MM.1S (cell line): ENCODE measurements around the gene ZCCHC2.

ENCODE experiments used
- DNase-seq: peaks from one replicate; pipeline ENCODE4 v3.0.0-alpha.2; 2015
- H2AFZ ChIP-seq: fragments of 300-600 bp; sonication (generic); 2 replicates; pipeline ENCODE4 v1.6.0; 2016; ENCODE audit warnings: antibody characterized with exemption, low read length
- H3F3A ChIP-seq: fragments of 300-600 bp; sonication (generic); 2 replicates; pipeline ENCODE4 v1.6.1; 2016; ENCODE audit warnings: mild to moderate bottlenecking, antibody characterized with exemption, low read length, moderate library complexity, mixed read lengths; ENCODE audit not compliant: insufficient read depth
- H3K27ac ChIP-seq: fragments of 300-600 bp; sonication (generic); 2 replicates; pipeline ENCODE4 v1.5.1; 2016; ENCODE audit warnings: mild to moderate bottlenecking, low read length
- H3K27me3 ChIP-seq: fragments of 300-600 bp; sonication (generic); replicated peaks from 2 replicates; pipeline ENCODE4 v1.6.0; 2016; ENCODE audit warnings: low read length; ENCODE audit not compliant: insufficient read depth
- H3K36me3 ChIP-seq: fragments of 300-600 bp; sonication (generic); replicated peaks from 2 replicates; pipeline ENCODE4 v1.6.1; 2016; ENCODE audit warnings: mild to moderate bottlenecking, low read length, mixed read lengths; ENCODE audit not compliant: insufficient read depth
- H3K4me1 ChIP-seq: fragments of 300-600 bp; sonication (generic); 2 replicates; pipeline ENCODE4 v1.6.1; 2016; ENCODE audit warnings: low read length, mixed read lengths
- H3K4me2 ChIP-seq: fragments of 300-600 bp; sonication (generic); 2 replicates; pipeline ENCODE4 v1.6.0; 2016; ENCODE audit warnings: low read depth, low read length
- H3K4me3 ChIP-seq: fragments of 300-600 bp; sonication (generic); 2 replicates; pipeline ENCODE4 v1.5.1; 2016; ENCODE audit warnings: low read length, mixed read lengths
- H3K79me2 ChIP-seq: fragments of 300-600 bp; sonication (generic); 2 replicates; pipeline ENCODE4 v1.6.1; 2016; ENCODE audit warnings: mixed run types, low read length, mixed read lengths
- H3K9ac ChIP-seq: fragments of 300-600 bp; sonication (generic); 2 replicates; pipeline ENCODE4 v1.6.1; 2016; ENCODE audit warnings: low read length, mixed read lengths
- H3K9me2 ChIP-seq: fragments of 300-600 bp; sonication (generic); replicated peaks from 2 replicates; pipeline ENCODE4 v1.6.1; 2016; ENCODE audit warnings: mild to moderate bottlenecking, low read length, mixed read lengths; ENCODE audit not compliant: insufficient read depth
- H3K9me3 ChIP-seq: fragments of 300-600 bp; sonication (generic); replicated peaks from 2 replicates; pipeline ENCODE4 v1.6.1; 2016; ENCODE audit warnings: mild to moderate bottlenecking, low read length, mixed read lengths; ENCODE audit not compliant: insufficient read depth
- H4K20me1 ChIP-seq: fragments of 300-600 bp; sonication (generic); 2 replicates; pipeline ENCODE4 v1.6.1; 2016; ENCODE audit warnings: mild to moderate bottlenecking, low read length, moderate library complexity, mixed read lengths; ENCODE audit not compliant: insufficient read depth
- EZH2 ChIP-seq: fragments of 300-600 bp; sonication (generic); optimal IDR thresholded peaks from 2 replicates; pipeline ENCODE3; 2017; ENCODE audit warnings: low read depth, mild to moderate bottlenecking, antibody characterized with exemption, low read length, mixed read lengths
- EZH2phosphoT487 ChIP-seq: fragments of 300-600 bp; sonication (generic); IDR thresholded peaks from 2 replicates; pipeline ENCODE4 v1.6.1; 2018; ENCODE audit warnings: antibody characterized with exemption, low read length
- TF ChIP-seq, protein P1 (sequence below): fragments of 300-600 bp; sonication (generic); IDR thresholded peaks from 2 replicates; pipeline ENCODE4 v1.5.1; 2016; ENCODE audit warnings: antibody characterized with exemption, low read length, mixed read lengths

The ZCCHC2 gene

GRCh38 chr18:62509779-62510178, 13.0 kb upstream of the ZCCHC2 start:
- Histone ChIP-seq H3K4me3 (no peak overlapping the region), H3K9me2 (no peaks in the 10 kb centered on the region), H3K79me2 (no peaks in the 10 kb centered on the region), H3F3A (peaks cover 10% of the 10 kb centered on the region), H3K4me1 (peaks cover 10% of the 10 kb centered on the region), H4K20me1 (peaks cover 10% of the 10 kb centered on the region), H3K4me2 (no peak overlapping the region), H3K9ac (no peak overlapping the region), H3K27ac (no peak overlapping the region), H3K36me3 (no peaks in the 10 kb centered on the region), H3K9me3 (0 out of 2 replicates have a peak, but pooled peaks cover 2% of the 10 kb centered on the region), H2AFZ (no peak overlapping the region), H3K27me3 (peaks cover 85% of the 10 kb centered on the region)
- DNase-seq = no peak
- TF ChIP-seq EZH2phosphoT487 (no peak), EZH2 (no peak)
- TF ChIP-seq, protein P1, sequence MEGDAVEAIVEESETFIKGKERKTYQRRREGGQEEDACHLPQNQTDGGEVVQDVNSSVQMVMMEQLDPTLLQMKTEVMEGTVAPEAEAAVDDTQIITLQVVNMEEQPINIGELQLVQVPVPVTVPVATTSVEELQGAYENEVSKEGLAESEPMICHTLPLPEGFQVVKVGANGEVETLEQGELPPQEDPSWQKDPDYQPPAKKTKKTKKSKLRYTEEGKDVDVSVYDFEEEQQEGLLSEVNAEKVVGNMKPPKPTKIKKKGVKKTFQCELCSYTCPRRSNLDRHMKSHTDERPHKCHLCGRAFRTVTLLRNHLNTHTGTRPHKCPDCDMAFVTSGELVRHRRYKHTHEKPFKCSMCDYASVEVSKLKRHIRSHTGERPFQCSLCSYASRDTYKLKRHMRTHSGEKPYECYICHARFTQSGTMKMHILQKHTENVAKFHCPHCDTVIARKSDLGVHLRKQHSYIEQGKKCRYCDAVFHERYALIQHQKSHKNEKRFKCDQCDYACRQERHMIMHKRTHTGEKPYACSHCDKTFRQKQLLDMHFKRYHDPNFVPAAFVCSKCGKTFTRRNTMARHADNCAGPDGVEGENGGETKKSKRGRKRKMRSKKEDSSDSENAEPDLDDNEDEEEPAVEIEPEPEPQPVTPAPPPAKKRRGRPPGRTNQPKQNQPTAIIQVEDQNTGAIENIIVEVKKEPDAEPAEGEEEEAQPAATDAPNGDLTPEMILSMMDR = no peak

DNA sequence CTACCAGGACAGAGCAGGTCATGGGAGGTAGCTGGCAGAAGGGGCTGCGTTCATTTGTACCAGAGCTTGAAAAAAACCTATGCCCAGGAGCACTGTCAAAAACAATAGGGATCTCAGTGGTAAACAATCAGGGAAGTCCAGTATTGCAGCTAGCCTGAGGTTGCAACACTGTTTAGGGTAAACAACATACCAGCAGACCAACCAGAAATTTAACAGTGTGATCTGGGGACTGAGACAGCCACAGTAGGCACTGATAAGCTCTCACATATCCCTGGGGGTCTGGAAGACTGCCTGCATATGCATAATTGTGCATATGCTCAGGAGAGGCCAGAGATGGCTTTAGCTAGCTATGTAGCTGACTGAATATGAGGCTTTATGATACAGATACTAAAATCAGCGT, 12.0 kb upstream of the ZCCHC2 start:
- Histone ChIP-seq H3K27me3 (peaks cover 84% of the 10 kb centered on the region), H4K20me1 (peaks cover 7% of the 10 kb centered on the region), H3K4me2 (no peak overlapping the region), H3F3A (peaks cover 8% of the 10 kb centered on the region), H2AFZ (no peak overlapping the region), H3K27ac (no peak overlapping the region), H3K4me1 (peaks cover 8% of the 10 kb centered on the region), H3K79me2 (no peaks in the 10 kb centered on the region), H3K9ac (no peak overlapping the region), H3K4me3 (no peak overlapping the region), H3K9me3 (0 out of 2 replicates have a peak, but pooled peaks cover 3% of the 10 kb centered on the region), H3K36me3 (no peaks in the 10 kb centered on the region), H3K9me2 (no peaks in the 10 kb centered on the region)
- no peak for DNase-seq
- TF ChIP-seq, protein P1 = no peak
- TF ChIP-seq EZH2phosphoT487 (no peak), EZH2 (no peak)

DNA sequence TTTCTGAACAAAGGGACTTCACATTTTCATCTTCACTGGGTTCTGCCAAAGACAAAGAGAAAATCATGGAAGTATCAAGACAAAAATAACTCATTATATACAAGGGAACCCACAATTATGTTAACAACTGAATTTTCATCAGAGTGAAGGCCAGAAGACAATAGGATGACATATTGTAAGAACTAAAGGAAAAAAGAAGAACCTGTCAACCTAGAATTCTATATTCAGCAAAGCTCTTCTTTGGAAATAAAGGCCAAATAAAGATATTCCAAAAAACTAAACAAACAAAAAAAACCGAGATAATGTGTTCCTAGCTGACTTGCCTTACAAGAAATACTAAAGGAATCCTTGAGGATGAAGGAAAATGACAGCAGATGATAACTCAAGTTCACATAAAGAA, 10.3 kb upstream of the ZCCHC2 start:
- Histone ChIP-seq H3K4me1 (no peaks in the 10 kb centered on the region), H4K20me1 (no peaks in the 10 kb centered on the region), H3K27ac (no peak overlapping the region), H3K4me3 (no peak overlapping the region), H3K9me2 (no peaks in the 10 kb centered on the region), H3K36me3 (no peaks in the 10 kb centered on the region), H3F3A (no peaks in the 10 kb centered on the region), H3K9ac (no peak overlapping the region), H3K79me2 (no peaks in the 10 kb centered on the region), H3K27me3 (peaks cover 87% of the 10 kb centered on the region), H3K4me2 (no peak overlapping the region), H2AFZ (no peak overlapping the region), H3K9me3 (0 out of 2 replicates have a peak, but pooled peaks cover 3% of the 10 kb centered on the region)
- no peak for DNase-seq
- TF ChIP-seq EZH2phosphoT487 = no peak
- TF ChIP-seq, protein P1 = no peak
- TF ChIP-seq EZH2 = no peak
